RWPE2 (cell line): Measurements from ENCODE around the gene PDPN.

ENCODE experiments used
- ATAC-seq: fragments of 200-7000 bp; cut with Tn5 transposase; 3 replicates; pipeline ENCODE4 v1.9.1; 2021; ENCODE audit warnings: low read depth
- DNase-seq: peaks from one replicate; pipeline ENCODE4 v3.0.0-alpha.2; 2020; ENCODE audit warnings: low spot score
- H3K27ac ChIP-seq: fragments of 450-650 bp; 2 replicates; pipeline ENCODE4 v1.5.1; 2017; ENCODE audit warnings: mild to moderate bottlenecking; ENCODE audit not compliant: poor library complexity, severe bottlenecking
- H3K27me3 ChIP-seq: fragments of 250-450 bp; sonication (Bioruptor Pico); 2 replicates; pipeline ENCODE4 v1.5.1; 2021; ENCODE audit warnings: mild to moderate bottlenecking, moderate library complexity; ENCODE audit not compliant: insufficient read depth, poor library complexity, severe bottlenecking
- H3K36me3 ChIP-seq: fragments of 250-450 bp; sonication (Bioruptor Pico); 2 replicates; pipeline ENCODE4 v1.5.1; 2020; ENCODE audit warnings: low read depth, mild to moderate bottlenecking, moderate library complexity
- H3K4me1 ChIP-seq: fragments of 250-450 bp; sonication (Bioruptor Pico); 2 replicates; pipeline ENCODE4 v1.5.1; 2021; ENCODE audit warnings: mild to moderate bottlenecking, moderate library complexity; ENCODE audit not compliant: insufficient read depth, poor library complexity, severe bottlenecking
- H3K4me3 ChIP-seq: fragments of 250-450 bp; sonication (Bioruptor Pico); 2 replicates; pipeline ENCODE4 v1.5.1; 2021; ENCODE audit warnings: mild to moderate bottlenecking, moderate library complexity; ENCODE audit not compliant: severe bottlenecking
- H3K9me3 ChIP-seq: fragments of 250-450 bp; sonication (Bioruptor Pico); 2 replicates; pipeline ENCODE4 v1.5.1; 2021; ENCODE audit warnings: mild to moderate bottlenecking, moderate library complexity; ENCODE audit not compliant: severe bottlenecking
- TF ChIP-seq, protein P1 (sequence below): fragments of 450-650 bp; IDR thresholded peaks from one replicate; pipeline ENCODE4 v1.5.1; 2017; ENCODE audit warnings: mild to moderate bottlenecking, moderate library complexity; ENCODE audit not compliant: poor library complexity, severe bottlenecking

PDPN gene

DNA sequence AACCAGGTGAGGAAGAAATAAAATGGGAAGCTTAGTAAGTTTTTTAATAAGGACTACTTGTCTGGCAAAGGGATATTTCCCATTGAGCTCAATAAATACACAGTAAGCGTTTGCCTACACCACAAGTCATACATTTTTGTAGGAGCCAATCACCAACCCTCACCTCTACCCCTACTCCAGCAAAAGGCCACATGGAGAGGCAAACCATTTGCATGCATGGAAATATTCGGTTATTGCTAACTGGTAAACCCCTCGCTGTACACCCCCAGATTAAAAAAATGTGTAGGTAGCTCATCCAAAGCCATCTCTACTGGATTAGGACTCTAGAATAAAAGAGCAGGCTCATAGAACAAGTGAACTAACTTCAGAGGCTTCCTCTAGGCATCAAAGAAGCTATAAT lies 21.1 kb downstream of the PDPN start:
- Histone ChIP-seq H3K27me3 (no peaks in the 10 kb centered on the region), H3K27ac (peak overlapping the region; percentile 25), H3K36me3 (peaks cover 23% of the 10 kb centered on the region), H3K9me3 (no peaks in the 10 kb centered on the region), H3K4me1 (peaks cover 18% of the 10 kb centered on the region), H3K4me3 (no peak overlapping the region)
- ATAC-seq (no peak), DNase-seq (no peak)
- TF ChIP-seq, protein P1, sequence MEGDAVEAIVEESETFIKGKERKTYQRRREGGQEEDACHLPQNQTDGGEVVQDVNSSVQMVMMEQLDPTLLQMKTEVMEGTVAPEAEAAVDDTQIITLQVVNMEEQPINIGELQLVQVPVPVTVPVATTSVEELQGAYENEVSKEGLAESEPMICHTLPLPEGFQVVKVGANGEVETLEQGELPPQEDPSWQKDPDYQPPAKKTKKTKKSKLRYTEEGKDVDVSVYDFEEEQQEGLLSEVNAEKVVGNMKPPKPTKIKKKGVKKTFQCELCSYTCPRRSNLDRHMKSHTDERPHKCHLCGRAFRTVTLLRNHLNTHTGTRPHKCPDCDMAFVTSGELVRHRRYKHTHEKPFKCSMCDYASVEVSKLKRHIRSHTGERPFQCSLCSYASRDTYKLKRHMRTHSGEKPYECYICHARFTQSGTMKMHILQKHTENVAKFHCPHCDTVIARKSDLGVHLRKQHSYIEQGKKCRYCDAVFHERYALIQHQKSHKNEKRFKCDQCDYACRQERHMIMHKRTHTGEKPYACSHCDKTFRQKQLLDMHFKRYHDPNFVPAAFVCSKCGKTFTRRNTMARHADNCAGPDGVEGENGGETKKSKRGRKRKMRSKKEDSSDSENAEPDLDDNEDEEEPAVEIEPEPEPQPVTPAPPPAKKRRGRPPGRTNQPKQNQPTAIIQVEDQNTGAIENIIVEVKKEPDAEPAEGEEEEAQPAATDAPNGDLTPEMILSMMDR, result no peak

DNA sequence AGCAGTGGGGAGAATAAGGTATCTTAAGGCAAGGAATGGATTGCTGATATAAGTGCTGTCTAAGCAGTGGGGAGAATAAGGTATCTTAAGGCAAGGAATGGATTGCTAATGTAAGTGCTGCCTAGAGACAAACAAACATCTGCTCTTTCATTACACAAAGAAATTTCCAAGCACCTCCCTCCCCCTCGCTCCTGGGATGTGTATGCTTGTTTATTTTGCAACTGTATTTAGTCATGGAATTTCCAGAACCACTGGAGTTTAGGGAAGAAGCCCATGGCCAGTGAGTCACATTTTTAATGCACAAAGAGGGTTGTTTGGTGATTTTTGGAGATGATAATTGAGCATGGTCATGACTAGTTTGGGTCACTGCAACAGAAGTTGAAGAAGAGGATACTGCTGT lies 21.5 kb downstream of the PDPN start:
- H3K4me3 ChIP-seq, result no peak overlapping the region
- ATAC-seq (peak; percentile 93), DNase-seq (no peak)
- peaks cover 27% of the 10 kb centered on the region for H3K36me3 ChIP-seq
- H3K4me1 ChIP-seq, result peaks cover 14% of the 10 kb centered on the region
- no peaks in the 10 kb centered on the region for H3K9me3 ChIP-seq
- TF ChIP-seq, protein P1, result no peak
- H3K27ac ChIP-seq, result peak overlapping the region; percentile 25
- no peaks in the 10 kb centered on the region for H3K27me3 ChIP-seq

DNA sequence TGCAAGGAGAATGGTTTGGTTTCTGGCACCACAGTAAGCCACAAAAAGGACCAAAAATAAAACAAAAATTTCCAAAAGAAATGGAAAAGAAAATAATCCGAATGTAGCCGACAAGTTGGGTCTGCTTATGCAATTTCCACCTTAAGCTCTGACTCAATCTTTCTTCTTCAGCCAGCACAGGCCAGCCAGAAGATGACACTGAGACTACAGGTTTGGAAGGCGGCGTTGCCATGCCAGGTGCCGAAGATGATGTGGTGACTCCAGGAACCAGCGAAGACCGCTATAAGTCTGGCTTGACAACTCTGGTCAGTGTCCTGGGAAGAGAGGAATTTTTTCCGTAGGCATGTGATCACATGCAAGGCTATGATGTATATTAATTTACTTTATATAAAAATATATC lies 23.4 kb downstream of the PDPN start:
- Histone ChIP-seq H3K36me3 (peaks cover 36% of the 10 kb centered on the region), H3K9me3 (no peaks in the 10 kb centered on the region)
- ATAC-seq, result no peak

DNA sequence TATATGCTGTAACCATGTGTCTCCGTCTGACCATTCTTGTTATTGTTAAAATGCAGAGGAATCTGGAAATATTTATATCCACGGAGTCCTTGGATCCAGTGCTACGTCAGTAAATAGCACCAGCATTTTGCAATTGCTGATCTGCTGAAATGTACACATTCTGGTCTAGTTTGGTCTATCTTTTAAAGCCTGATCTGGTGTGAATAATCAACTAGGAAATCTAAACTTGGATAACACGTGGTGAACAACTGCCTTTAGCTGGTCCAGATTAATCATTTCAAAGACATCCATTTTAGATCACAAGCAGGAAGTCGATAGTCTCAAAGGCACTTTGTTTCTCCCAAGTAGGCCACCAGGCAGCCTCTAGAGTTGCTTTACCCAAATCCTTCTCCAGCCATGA lies 32.6 kb downstream of the PDPN start:
- H3K27ac ChIP-seq, result no peak overlapping the region
- TF ChIP-seq, protein P1, result no peak

More for the DNA sequence above, 23.4 kb downstream of the PDPN start:
- TF ChIP-seq, protein P1, result no peak
- no peak for DNase-seq
- Histone ChIP-seq H3K4me1 (peaks cover 5% of the 10 kb centered on the region), H3K27ac (no peak overlapping the region), H3K4me3 (no peak overlapping the region), H3K27me3 (no peaks in the 10 kb centered on the region)

DNA sequence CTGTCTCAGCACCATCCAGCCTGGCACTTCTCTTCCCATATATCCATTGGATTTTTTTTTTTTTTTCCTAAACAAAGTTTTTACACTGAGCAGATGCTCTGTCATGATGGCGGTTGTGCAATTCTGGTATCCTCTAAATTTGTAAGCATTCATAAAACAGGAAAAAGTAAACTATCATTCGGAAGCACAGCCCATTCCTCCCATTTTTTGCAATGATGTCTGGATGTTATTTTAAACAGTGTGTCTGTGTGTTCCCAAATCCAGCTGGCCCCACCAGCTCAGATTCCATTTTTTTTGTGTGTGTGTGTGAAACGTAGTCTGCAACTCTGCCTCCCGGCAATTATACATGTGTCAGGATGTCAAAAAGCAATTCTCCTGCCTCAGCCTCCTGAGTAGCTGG lies 33.5 kb downstream of the PDPN start:
- no peak overlapping the region for H3K27ac ChIP-seq
- no peak overlapping the region for H3K4me3 ChIP-seq
- no peaks in the 10 kb centered on the region for H3K9me3 ChIP-seq
- DNase-seq (no peak), ATAC-seq (no peak)
- H3K4me1 ChIP-seq, result peaks cover 19% of the 10 kb centered on the region
- H3K27me3 ChIP-seq, result no peaks in the 10 kb centered on the region
- TF ChIP-seq, protein P1, result no peak
- peaks cover 14% of the 10 kb centered on the region for H3K36me3 ChIP-seq

More for the DNA sequence above, 32.6 kb downstream of the PDPN start:
- Histone ChIP-seq H3K36me3 (peaks cover 18% of the 10 kb centered on the region), H3K9me3 (no peaks in the 10 kb centered on the region), H3K4me3 (no peak overlapping the region), H3K27me3 (no peaks in the 10 kb centered on the region), H3K4me1 (peaks cover 19% of the 10 kb centered on the region)
- DNase-seq, result no peak
- no peak for ATAC-seq
